ENCODE data around the gene TSC22D2.

TSC22D2 gene

DNA sequence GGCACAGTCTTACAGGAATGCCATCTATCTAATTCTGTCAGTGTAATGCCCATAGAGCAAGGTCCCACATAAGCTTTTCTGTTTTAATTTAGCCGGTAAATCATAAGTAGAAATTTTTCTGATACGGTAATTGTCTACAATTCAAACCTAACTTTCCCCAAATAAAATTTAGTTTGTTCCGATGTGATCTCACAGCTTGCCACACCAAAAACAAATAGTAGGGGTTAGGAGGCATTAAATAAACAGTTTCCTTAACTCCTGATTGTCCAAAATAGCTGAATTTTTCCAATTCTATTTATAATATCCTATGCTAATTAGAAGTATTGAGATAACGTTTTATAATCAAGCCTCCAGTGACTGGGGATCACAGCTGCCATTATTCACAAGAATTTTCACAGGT lies 53.3 kb downstream of the TSC22D2 start:
- TF ChIP-seq, protein P1, sequence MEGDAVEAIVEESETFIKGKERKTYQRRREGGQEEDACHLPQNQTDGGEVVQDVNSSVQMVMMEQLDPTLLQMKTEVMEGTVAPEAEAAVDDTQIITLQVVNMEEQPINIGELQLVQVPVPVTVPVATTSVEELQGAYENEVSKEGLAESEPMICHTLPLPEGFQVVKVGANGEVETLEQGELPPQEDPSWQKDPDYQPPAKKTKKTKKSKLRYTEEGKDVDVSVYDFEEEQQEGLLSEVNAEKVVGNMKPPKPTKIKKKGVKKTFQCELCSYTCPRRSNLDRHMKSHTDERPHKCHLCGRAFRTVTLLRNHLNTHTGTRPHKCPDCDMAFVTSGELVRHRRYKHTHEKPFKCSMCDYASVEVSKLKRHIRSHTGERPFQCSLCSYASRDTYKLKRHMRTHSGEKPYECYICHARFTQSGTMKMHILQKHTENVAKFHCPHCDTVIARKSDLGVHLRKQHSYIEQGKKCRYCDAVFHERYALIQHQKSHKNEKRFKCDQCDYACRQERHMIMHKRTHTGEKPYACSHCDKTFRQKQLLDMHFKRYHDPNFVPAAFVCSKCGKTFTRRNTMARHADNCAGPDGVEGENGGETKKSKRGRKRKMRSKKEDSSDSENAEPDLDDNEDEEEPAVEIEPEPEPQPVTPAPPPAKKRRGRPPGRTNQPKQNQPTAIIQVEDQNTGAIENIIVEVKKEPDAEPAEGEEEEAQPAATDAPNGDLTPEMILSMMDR (IDR thresholded peaks at IDR 0.05; ENCODE audit: insufficient read depth, low read length, poor library complexity, severe bottlenecking) = no peak
- no peak overlapping the region for H3K4me3 ChIP-seq (replicated peaks; ENCODE audit: low read depth, low read length)
- DNase-seq (ENCODE audit: extremely low read depth, insufficient read length) = no peak
- no peaks in the 10 kb centered on the region for H3K27me3 ChIP-seq (replicated peaks; ENCODE audit: control insufficient read depth, insufficient read depth, low read length)
- no peaks in the 10 kb centered on the region; the same call in 1 of the 2 replicates for H3K36me3 ChIP-seq (ENCODE audit: control insufficient read depth, insufficient read depth, low read length)

GRCh38 chr3:150462108-150462507 lies 54.0 kb downstream of the TSC22D2 start:
- TF ChIP-seq, protein P1 (IDR thresholded peaks at IDR 0.05; ENCODE audit: insufficient read depth, low read length, poor library complexity, severe bottlenecking) = no peak
- Histone ChIP-seq H3K4me3 (replicated peaks; ENCODE audit: low read depth, low read length) (no peak overlapping the region), H3K36me3 (ENCODE audit: control insufficient read depth, insufficient read depth, low read length) (no peaks in the 10 kb centered on the region; the same call in 1 of the 2 replicates), H3K27me3 (replicated peaks; ENCODE audit: control insufficient read depth, insufficient read depth, low read length) (no peaks in the 10 kb centered on the region)
- no peak for DNase-seq (ENCODE audit: extremely low read depth, insufficient read length)

- H3K4me3 ChIP-seq (replicated peaks; ENCODE audit: low read depth, low read length) = no peak overlapping the region
- TF ChIP-seq, protein P1 (IDR thresholded peaks at IDR 0.05; ENCODE audit: insufficient read depth, low read length, poor library complexity, severe bottlenecking) = no peak
- DNase-seq (ENCODE audit: extremely low read depth, insufficient read length) = no peak
- no peaks in the 10 kb centered on the region for H3K27me3 ChIP-seq (replicated peaks; ENCODE audit: control insufficient read depth, insufficient read depth, low read length)
- H3K36me3 ChIP-seq (ENCODE audit: control insufficient read depth, insufficient read depth, low read length) = no peaks in the 10 kb centered on the region
Observed at GRCh38 chr3:150464684-150465083, 56.6 kb downstream of the TSC22D2 start.

GRCh38 chr3:150467381-150467780 lies 59.3 kb downstream of the TSC22D2 start:
- no peaks in the 10 kb centered on the region for H3K36me3 ChIP-seq (ENCODE audit: control insufficient read depth, insufficient read depth, low read length)
- H3K27me3 ChIP-seq (replicated peaks; ENCODE audit: control insufficient read depth, insufficient read depth, low read length) = no peaks in the 10 kb centered on the region
- TF ChIP-seq, protein P1 (IDR thresholded peaks at IDR 0.05; ENCODE audit: insufficient read depth, low read length, poor library complexity, severe bottlenecking) = no peak
- no peak for DNase-seq (ENCODE audit: extremely low read depth, insufficient read length)
- H3K4me3 ChIP-seq (replicated peaks; ENCODE audit: low read depth, low read length) = no peak overlapping the region

DNA sequence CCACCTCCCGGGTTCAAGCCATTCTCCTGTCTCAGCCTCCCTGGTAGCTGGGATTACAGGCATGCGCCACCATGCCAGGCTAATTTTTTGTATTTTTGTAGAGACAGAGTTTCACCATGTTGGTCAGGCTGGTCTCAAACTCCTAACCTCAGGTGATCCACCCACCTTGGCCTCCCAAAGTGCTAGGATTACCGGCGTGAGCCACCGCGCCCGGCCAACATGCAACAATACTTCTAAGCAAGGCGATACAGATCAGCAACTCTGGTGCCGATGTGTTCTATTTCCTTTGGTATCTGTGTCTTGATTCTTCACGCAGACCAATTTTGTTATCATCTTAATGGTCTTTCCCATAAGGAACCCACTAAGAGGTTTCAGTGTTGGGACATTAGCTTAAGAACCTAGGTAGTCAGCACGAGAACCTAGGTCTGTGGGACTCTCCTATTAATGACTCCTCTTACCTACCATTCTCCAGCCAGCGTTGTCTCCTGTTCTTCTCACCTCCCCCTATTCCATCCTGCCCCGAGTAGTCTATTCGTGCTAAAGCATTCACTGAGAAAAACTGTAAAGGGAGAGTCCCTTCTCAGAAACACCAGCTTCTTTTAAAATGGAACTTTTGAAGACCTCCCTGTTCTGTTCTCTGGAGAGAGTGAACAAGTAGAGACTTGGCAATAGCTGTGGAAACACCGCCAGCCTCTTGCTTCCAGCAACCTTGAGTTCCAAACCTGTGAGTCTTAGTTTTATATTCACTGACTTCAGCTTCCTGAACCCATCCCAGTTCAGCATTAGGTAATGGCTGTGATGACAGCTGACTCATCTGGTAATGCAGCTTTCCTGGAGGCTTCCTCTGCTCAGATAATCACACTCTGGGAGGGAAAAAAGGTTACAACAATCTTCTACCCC lies 61.2 kb downstream of the TSC22D2 start:
- TF ChIP-seq, protein P1 (IDR thresholded peaks at IDR 0.05; ENCODE audit: insufficient read depth, low read length, poor library complexity, severe bottlenecking) = no peak
- Histone ChIP-seq H3K4me3 (replicated peaks; ENCODE audit: low read depth, low read length) (no peak overlapping the region), H3K27me3 (replicated peaks; ENCODE audit: control insufficient read depth, insufficient read depth, low read length) (no peaks in the 10 kb centered on the region), H3K36me3 (ENCODE audit: control insufficient read depth, insufficient read depth, low read length) (no peaks in the 10 kb centered on the region)
- DNase-seq (ENCODE audit: extremely low read depth, insufficient read length) = no peak
